GM23248 (cell line): ENCODE measurements around the gene BROX.

Source experiments
- EZH2 ChIP-seq: fragments of 200-600 bp; sonication (generic); IDR thresholded peaks from 2 replicates; pipeline ENCODE4 v1.6.1; 2018; ENCODE audit warnings: antibody characterized with exemption, mild to moderate bottlenecking; ENCODE audit not compliant: insufficient read depth, poor library complexity, severe bottlenecking
- EZH2phosphoT487 ChIP-seq: fragments of 200-600 bp; sonication (generic); IDR thresholded peaks from 2 replicates; pipeline ENCODE4 v1.6.1; 2018; ENCODE audit warnings: antibody characterized with exemption, moderate library complexity, mild to moderate bottlenecking, low read depth; ENCODE audit not compliant: insufficient read depth

GRCh38 chr1:222697203-222697602, 15.2 kb upstream of the BROX start:
- no peak for TF ChIP-seq EZH2
- no peak for TF ChIP-seq EZH2phosphoT487
